MCF 10A (cell line): Measurements from ENCODE around the gene GC. TPM values are rescaled to one million over a fixed set of nuclear protein-coding genes. Genes with fewer than 3 reads are reported as not detected.

Experiments
- BruUV-seq: library from RNA; stranded (reverse); fragments of 400-500 nt; replicated peaks from 2 replicates; lab custom pipeline; 2021; lab: Mats Ljungman, UMichigan
- CTCF ChIA-PET: fragments of 300-600 bp; sonication (Branson Sonifier 250); formaldehyde crosslinking; extraction: SDS; loops from one replicate; lab custom pipeline; 2021; ENCODE audit warnings: antibody characterized with exemption, inconsistent platforms; lab: Yijun Ruan, JAX
- POLR2A ChIA-PET: fragments of 300-600, 350-650 bp; sonication (Branson Sonifier 250); formaldehyde crosslinking; extraction: SDS; loops from one replicate; lab custom pipeline; 2020; ENCODE audit warnings: antibody characterized with exemption, inconsistent platforms; lab: Yijun Ruan, JAX
- DNase-seq: peaks from one replicate; pipeline ENCODE4 v3.0.0-alpha.2; 2018; ENCODE audit not compliant: unreplicated experiment
- H3K27ac Mint-ChIP-seq: one replicate; pipeline ENCODE4 v1.8.0; 2022; ENCODE audit warnings: mild to moderate bottlenecking, low read depth, mixed read lengths; ENCODE audit not compliant: unreplicated experiment
- H3K27me3 Mint-ChIP-seq: one replicate; pipeline ENCODE4 v1.8.0; 2022; ENCODE audit warnings: mixed read lengths; ENCODE audit not compliant: insufficient read depth, unreplicated experiment
- H3K36me3 Mint-ChIP-seq: one replicate; pipeline ENCODE4 v1.8.0; 2022; ENCODE audit warnings: mild to moderate bottlenecking, moderate library complexity, mixed read lengths; ENCODE audit not compliant: insufficient read depth, unreplicated experiment
- H3K4me1 Mint-ChIP-seq: one replicate; pipeline ENCODE4 v1.8.0; 2022; ENCODE audit warnings: mixed read lengths; ENCODE audit not compliant: insufficient read depth, unreplicated experiment
- H3K4me3 Mint-ChIP-seq: one replicate; pipeline ENCODE4 v1.8.0; 2022; ENCODE audit warnings: mild to moderate bottlenecking, moderate library complexity, mixed read lengths; ENCODE audit not compliant: unreplicated experiment
- H3K9me3 Mint-ChIP-seq: one replicate; pipeline ENCODE4 v1.8.0; 2022; ENCODE audit warnings: mixed read lengths; ENCODE audit not compliant: unreplicated experiment
- CTCF ChIP-seq: fragments of 200-600 bp; IDR thresholded peaks from one replicate; pipeline ENCODE4 v1.8.0; 2022; ENCODE audit warnings: antibody characterized with exemption, mild to moderate bottlenecking; ENCODE audit not compliant: unreplicated experiment
- intact Hi-C: fragments of 100-400 bp; cut with micrococcal nuclease; formaldehyde crosslinking; loops from 2 replicates; pipeline ENCODE4 v1.14.1; 2022
- total RNA-seq: library from RNA; stranded (reverse); gene quantifications from 2 replicates; pipeline ENCODE4 v1.2.3, GENCODE V29; 2022

Gene GC
- total RNA-seq, 1 experiment from 2014 or later: not detected

- no peak overlapping the region for H3K27ac Mint-ChIP-seq
- peaks cover 13% of the 10 kb centered on the region for H3K9me3 Mint-ChIP-seq
- no peak for TF ChIP-seq CTCF
- CTCF ChIA-PET: no interaction called here
- no peaks in the 10 kb centered on the region for H3K4me1 Mint-ChIP-seq
- intact Hi-C loops: no loop called here
- POLR2A ChIA-PET: no interaction called here
- no peaks in the 10 kb centered on the region for H3K36me3 Mint-ChIP-seq
- no peaks in the 10 kb centered on the region for H3K27me3 Mint-ChIP-seq
- DNase-seq: no peak
- H3K4me3 Mint-ChIP-seq: no peak overlapping the region
- no TSS peak for BruUV-seq
Observed at GRCh38 chr4:71830497-71831190, 46.8 kb upstream of the GC start.

- H3K36me3 Mint-ChIP-seq: no peaks in the 10 kb centered on the region
- H3K9me3 Mint-ChIP-seq: peaks cover 13% of the 10 kb centered on the region
- no peaks in the 10 kb centered on the region for H3K27me3 Mint-ChIP-seq
- ChIA-PET POLR2A (interaction anchor here (0.6 kb wide), 1 partner anchor 1464 kb away, joined by 3 read pairs; no protein-coding TSS in a partner anchor), CTCF (no interaction called here)
- TF ChIP-seq CTCF: no peak
- BruUV-seq: no TSS peak
- H3K4me3 Mint-ChIP-seq: no peak overlapping the region
- intact Hi-C loops: no loop called here
- DNase-seq: no peak
- H3K27ac Mint-ChIP-seq: no peak overlapping the region
- H3K4me1 Mint-ChIP-seq: no peaks in the 10 kb centered on the region
Observed at GRCh38 chr4:71828470-71828869, 44.6 kb upstream of the GC start.

GRCh38 chr4:71827826-71828225 is 43.9 kb upstream of the GC start:
- ChIA-PET CTCF (no interaction called here), POLR2A (no interaction called here)
- Mint-ChIP-seq H3K36me3 (no peaks in the 10 kb centered on the region), H3K27me3 (no peaks in the 10 kb centered on the region), H3K4me3 (no peak overlapping the region), H3K4me1 (no peaks in the 10 kb centered on the region), H3K9me3 (peaks cover 9% of the 10 kb centered on the region), H3K27ac (no peak overlapping the region)
- intact Hi-C loops: no loop called here
- no peak for DNase-seq
- no peak for TF ChIP-seq CTCF
- no TSS peak for BruUV-seq

GRCh38 chr4:71816676-71817303 is 32.9 kb upstream of the GC start:
- Mint-ChIP-seq H3K36me3 (no peaks in the 10 kb centered on the region), H3K4me3 (no peak overlapping the region), H3K4me1 (no peaks in the 10 kb centered on the region), H3K27ac (no peak overlapping the region), H3K9me3 (no peaks in the 10 kb centered on the region), H3K27me3 (no peaks in the 10 kb centered on the region)
- BruUV-seq: no TSS peak
- CTCF ChIA-PET: interaction anchor here (0.7 kb wide), 1 partner anchor 469 kb away, joined by 3 read pairs; no protein-coding TSS in a partner anchor
- POLR2A ChIA-PET: no interaction called here
- TF ChIP-seq CTCF: no peak
- intact Hi-C loops: no loop called here
- DNase-seq: no peak
